ENCODE data around the gene ITPA.
"Not testable (repeated sequence)": the region's sequence is repeated elsewhere in the genome, so short reads cannot be mapped to it uniquely, and the experiment has no call there.

Gene ITPA

DNA sequence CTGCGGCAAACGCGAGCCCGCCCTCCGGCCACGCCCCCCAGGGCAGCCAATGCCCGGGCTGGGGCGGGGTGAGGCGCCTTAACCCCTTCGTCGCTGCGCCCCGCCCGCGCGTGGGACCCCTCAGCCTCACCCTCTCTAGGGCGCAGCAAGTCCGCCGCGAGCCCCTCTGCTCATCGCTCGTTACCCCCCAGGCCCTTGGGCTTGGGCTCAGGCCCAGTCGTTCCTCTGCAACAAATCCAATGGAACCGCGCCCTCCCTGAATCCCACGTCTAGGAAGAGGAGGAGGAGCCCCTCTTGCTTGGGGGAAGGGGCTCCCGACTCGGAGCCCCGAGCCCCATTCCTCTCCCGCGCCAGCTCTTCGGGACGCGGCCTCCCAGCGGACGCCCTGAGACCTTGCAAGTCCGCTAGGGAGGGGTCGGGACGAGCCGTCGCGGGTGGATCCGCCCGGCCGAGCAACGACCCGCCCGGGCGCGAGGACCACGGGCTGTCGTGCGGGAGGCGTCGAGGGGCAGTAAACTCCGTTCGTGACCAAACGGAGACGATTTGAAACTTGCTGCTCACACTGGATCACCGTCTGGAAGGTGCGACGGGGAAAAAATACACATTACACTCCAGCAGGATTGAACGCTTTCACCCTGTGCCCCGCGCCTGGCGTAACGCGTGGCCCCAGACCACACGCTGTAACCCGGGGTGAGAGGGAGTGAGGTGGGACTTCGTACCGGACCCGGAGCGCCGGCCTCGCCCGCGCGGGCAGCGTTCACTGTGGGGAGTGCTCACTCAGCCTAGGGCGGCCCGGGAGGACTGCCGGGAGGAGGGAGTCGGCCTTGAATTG lies 35.5 kb upstream of the ITPA start:
- peak; percentile 98 for DNase-seq (ENCODE audit: low spot score)

DNA sequence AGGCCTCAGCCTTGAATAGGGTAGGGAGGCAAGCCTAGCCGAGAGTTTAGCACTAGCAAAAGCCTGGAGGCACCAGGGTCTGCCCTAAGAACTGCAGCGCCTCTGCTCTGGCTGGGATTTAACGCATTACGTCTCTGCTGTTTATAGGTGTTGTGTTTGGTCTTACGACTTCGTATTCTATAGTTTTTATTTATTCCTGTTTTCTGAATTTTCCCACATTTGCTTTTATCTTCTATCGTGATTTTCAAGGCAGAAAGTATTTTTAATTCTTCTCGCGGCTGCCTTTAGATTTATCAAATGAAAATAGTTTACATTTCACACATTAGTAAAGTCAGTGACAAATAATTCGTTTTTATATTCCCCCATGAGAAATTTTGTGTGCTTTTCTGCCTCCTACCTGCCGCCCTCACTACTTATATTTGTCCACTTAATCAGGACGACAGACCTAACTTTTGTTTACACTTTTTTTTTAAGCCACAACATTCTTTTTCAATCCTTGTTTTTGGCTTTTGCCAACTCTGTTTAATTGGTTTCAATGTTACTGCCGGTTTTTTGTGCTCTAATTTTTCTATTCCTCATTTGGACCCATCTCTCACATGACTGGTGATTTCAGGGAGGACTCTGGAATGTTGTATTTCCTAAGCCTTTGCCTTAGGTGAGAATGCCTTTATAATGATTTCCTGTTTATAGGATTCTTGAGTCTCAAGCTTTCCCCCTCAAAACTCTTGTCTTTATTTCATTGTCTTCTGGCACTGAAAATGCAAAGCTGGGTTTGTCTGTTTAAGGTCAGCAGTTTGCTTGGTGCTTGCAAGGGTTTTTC lies 34.6 kb upstream of the ITPA start:
- no peak for DNase-seq (ENCODE audit: low spot score)

DNA sequence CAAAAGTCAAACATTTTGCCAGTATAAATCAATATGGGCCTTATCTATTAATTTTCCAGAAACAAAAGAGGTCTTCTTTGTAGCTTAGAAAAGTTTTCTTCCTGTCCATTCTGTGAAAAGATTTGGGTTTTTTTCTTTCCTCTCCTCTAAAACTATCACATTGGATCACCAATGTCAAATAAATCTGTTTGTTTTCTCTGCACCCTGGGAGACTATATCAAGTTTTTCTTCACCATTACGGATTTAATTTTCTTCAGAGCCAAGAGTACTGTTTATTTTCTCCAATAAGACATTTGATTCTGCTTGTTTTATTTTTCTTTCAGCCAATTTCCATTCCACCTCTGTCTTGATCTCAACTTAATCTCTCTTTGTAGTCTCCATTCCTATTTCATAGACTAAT lies 34.0 kb upstream of the ITPA start:
- no peak for DNase-seq (ENCODE audit: low spot score)

DNA sequence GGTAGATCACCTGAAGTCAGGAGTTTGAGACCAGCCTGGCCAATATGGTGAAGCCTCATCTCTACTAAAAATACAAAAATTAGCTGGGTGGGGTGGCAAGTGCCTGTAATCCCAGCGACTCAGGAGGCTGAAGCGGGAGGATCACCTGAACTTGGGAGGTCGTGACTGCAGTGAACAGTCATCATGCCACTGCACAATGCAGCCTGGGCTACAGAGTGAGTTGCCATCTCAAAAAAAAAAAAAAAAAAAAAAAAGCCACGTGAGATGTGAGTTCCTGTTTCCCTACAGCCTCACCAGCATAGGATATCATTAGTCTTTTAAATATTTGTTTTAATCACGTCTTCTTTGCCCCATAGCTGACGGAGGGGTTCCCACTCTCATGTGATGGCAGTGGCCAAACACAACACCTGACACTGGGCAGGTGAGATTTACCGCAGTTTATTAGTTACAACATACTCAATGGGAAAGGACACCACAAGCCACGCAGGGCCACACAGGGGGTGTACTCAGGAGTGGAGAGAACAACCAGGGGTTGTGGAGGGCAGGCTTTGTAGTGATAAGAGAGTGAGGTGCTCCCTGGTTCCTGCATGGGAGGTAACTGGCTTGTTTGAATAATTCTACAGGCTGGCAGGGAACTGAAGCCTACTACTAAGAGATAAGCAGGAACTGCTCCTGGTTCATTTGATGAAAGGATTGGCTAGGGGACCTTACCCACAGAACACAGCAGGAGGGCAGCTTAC lies 31.4 kb upstream of the ITPA start:
- DNase-seq (ENCODE audit: low spot score) = no peak

DNA sequence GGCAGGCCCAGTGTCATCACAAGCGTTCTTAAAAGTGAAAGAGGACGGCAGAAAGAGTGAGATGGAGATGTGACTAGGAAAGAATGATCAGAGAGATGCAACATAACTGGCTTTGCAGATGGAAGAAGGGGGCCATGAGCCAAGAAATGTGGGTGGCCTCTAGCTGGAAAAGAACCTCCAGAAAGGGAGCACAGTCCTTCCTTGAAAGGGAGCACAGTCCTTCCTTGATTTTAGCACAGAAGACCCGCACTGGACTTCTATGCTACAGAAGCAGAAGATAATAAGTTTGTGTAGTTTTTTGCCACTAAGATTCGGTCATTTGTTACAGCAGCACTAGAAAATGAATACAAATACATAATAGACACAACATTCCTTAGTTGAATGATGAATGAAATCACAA lies 29.0 kb upstream of the ITPA start:
- no peak for DNase-seq (ENCODE audit: low spot score)

DNA sequence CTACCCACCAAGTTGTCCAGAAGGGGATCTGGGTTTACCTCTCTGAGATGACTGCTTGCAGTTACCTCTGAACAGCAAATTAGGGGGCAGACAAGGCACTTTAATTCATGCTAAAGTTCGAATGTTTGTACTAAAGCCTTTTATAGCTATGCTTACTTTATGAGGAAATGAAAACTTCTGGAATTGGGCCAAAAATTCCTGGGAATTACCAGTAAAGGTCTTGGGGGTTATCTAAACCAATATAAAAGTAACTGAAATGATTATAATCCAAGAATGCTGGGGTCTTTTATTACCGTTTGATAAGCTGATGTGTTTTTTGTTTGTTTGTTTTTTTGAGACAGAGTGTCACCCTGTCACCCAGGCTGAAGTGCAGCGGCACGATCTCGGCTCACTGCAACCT lies 28.0 kb upstream of the ITPA start:
- DNase-seq (ENCODE audit: low spot score) = no peak

DNA sequence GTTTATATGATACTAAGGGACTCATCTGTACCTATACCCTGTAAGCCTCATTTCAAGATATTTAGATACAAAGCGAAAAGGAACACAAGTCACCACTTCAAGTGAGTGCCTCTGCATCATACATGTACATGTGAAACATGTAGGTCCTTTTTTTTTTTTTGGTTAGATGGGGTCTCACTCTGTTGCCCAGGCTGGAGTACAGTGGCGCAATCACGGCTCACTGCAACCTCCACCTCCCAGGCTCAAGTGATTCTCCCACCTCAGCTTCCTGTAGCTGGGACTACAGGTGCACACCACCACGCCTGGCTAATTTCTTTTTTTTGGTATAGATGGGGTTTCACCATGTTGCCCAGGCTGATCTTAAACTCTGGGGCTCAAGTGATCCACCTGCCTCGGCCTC lies 26.9 kb upstream of the ITPA start:
- not testable (repeated sequence) for DNase-seq (ENCODE audit: low spot score)

DNA sequence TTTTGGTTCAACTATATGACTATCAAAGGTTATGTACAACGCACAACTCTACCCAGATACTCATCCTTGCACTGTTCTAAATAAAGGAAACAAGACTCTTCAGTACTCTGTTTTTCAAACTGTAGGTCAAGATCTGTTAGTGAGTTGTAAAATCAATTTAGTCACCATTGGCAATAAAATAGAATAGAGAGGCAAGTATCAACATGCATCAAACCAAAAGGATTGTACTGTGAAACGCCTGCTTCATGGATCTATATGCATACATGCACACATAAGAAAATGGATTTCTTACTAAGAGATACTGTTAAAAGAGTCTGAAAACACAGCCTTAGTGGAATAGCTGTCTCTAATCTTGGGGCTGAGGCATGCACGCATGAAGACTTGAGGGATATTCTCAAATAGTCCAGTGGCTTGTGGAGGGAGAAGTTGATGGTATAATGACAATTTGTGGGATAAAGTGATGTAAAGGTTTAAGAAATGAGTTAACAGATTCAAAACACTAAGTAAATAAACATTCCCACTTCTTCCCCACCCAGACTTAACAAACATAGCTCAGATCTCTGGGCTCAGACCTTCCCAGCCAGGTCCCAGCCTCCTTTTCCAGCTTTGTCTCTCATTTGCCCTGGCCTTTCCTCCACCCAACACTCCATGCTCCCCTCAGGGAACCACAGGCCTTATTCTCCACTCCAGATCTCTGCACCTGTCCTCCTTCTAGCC lies 25.2 kb upstream of the ITPA start:
- no peak for DNase-seq (ENCODE audit: low spot score)

DNA sequence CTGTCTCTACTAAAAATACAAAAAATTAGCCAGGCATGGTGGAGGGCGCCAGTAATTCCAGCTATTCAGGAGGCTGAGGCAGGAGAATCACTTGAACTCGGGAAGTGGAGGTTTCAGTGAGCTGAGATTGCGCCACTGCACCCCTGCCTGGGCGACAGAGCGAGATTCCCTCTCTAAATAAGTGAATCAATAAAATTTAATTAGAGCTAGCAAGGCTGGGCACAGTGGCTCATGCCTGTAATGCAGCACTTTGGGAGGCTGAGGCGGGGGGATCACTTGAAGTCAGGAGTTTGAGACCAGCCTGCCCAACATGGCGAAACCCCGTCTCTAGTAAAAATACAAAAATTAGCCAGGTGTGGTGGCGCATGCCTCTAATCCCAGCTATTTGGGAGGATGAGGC lies 21.4 kb upstream of the ITPA start:
- not testable (repeated sequence) for DNase-seq (ENCODE audit: low spot score)

DNA sequence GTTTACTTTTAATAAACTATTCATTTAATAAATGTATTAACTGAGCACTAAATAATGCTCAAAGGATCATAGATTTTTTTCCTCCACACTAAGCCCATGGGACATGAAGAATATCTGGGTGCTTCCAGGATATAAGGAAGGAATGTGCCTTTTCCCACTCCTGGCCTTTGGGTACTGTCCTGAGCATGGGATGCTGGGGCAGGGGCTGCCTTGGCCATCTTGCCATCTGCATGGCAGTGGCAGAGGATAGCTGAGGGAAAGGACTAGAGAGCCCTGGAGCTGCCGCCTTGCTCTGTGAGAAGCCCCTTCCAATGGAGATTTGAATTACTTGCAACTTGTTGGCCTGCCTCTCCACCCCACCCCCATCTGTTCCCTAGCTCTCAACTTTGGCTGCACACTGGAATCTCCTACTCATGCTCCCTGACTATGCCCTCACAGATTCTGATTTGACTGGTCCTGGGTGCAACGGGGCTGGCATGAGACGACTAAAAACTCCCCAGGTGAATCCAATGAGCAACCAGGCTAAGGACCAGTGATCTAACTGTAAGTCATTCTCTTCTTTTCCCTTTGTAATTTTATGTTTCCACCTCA lies 20.4 kb upstream of the ITPA start:
- no peak for DNase-seq (ENCODE audit: low spot score)

DNA sequence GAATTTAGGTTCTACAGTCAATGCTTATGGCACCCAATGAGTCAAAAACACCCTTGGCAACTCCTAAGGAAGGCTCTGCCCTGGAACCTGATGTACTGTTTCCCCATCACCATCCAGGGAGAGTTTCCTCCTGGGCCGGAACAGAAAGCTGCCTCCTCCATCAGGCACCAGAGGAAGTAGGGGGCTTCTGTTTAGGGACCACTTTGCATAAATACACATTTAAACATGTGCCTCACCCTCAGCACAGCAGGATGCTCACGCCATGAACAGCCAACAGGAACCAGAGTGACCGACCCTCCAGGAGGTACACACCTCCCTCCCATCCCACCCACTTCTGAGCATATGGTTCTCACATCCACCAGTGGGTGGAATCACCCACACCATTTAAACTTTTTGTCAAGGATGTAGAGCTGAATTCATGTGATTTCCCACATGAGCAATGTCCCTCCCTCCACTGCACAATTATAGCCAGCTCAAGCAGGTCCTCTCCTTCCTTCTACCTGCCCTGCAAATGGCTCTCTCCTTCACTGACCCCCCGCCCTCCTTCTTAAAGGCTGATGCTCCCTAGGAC lies 19.7 kb upstream of the ITPA start:
- no peak for DNase-seq (ENCODE audit: low spot score)

DNA sequence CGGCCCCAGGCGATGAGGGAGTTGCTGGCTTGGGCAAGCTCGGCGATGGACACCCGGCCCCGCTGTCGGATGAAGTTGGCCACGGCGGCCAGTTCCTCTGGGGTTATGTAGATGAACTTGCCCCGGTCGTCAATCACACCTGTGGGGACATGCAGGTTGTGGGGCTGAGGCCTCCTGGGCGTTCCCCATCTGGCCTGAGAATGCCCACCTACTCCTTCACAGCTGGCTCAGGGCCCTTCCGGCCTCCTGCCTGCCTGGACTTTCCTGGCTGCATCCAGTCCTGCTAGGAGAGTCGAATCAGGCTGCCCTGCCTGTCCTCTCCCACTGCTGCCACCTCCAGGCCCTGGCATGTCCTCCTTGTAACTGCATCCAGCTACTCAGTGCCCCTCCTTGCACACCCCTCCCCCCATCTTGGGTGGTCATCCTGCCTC lies 18.6 kb upstream of the ITPA start:
- DNase-seq (ENCODE audit: low spot score) = no peak

DNA sequence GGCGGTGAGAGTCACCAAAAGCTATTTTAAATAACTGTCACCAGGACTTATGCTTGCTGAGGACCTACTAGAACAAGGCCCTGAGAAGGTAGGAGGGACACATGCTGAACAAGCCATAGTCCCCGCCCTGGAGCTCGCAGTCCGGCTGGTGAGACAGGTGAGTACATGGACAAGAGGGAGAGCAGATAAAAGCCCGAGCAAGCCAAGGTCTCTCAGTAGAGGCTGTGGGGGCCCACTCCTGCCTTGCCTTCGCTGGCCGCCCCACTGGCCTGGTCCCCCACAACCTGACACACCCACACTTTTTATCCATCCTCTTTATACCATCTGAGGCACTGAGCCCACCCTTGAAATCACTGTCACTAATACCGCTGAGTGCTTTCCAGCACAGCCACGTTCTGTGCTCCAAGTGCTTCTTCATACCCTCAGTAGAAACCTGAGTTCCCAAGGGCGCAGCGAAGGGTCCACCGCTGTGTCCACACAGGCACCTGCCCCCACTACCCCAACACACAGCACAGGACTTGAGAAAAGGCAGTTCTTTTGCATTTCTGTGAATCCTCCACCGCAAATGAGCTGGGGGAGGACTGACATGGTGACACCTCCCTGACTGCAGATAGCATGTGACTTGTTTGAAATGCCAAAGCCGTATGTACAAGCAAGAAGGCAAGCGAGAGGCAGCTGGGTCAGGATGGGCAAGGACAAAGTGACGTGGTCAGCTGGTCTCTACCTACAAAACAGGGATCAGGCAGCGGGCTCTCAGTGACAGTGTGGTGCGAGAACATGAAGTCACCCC lies 16.9 kb upstream of the ITPA start:
- no peak for DNase-seq (ENCODE audit: low spot score)

DNA sequence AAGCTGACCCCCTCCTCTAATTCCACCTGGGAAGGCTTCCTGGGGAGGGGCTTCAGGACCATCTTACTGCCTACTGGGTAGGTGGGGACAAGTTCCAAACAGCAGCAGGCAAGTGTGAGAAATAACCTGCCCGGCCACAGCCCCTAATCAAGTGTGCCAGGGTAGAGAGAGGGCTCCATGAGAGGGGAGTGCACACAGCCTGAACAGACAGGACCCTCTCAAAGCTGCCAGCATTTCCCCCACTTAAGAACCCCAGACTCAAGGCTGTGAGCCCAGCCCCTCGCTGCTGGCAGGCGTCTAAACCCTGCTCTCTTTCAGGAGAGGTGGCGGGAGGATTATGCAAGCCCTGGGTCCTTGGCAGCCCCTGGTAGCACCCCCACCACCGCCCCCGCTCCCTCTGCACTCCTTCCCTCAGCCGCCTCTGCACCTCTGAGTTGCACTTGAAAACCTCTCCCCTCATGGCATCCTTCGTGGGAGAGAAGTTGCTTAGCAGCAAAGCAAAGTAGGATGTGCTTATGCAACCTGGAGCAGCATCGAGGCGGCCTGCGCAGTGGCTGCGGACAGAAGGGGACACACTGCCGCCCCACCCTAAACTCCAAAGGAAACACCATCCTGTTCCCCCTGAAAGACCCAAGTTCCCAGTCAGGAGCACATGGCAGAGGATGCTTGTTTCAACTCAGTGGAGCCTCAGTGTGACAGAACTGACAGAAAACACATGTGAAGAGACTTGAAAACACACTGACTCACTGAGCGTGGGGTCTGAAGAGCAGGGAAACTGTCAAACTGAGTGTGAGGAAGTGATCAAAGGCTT lies 15.3 kb upstream of the ITPA start:
- DNase-seq (ENCODE audit: low spot score) = no peak

DNA sequence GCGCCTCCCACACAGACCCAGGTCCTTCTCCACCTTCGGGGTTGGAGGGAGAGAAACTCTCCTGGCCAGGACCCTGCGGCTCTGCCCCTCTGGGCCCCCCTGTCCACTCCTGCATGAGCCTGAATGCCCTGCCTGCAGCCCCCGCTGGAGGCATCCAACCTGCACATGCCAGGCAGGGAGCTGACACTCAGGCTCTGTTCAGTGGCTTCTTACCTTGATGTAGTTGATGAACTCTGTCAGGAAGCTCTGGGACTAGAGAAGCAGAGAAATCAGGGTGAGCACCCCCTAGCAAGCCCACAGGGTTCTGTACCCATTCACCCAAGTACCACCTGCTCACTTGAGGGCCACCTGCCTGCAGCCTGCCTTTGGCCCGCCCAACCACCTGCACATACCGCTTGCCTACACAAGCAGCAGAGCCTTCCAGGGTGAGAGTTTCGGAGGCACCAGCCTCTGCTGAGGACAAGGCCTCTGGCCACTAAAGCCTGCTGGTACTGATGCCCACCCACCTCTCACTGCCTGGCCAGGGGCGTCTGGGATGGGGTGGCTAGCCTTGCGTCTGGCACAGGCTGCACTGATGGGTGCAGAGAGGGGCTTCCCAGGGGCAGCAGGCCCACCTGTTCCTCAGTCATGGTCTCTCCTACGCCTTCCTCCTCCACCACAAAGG lies 14.5 kb upstream of the ITPA start:
- DNase-seq (ENCODE audit: low spot score) = no peak

DNA sequence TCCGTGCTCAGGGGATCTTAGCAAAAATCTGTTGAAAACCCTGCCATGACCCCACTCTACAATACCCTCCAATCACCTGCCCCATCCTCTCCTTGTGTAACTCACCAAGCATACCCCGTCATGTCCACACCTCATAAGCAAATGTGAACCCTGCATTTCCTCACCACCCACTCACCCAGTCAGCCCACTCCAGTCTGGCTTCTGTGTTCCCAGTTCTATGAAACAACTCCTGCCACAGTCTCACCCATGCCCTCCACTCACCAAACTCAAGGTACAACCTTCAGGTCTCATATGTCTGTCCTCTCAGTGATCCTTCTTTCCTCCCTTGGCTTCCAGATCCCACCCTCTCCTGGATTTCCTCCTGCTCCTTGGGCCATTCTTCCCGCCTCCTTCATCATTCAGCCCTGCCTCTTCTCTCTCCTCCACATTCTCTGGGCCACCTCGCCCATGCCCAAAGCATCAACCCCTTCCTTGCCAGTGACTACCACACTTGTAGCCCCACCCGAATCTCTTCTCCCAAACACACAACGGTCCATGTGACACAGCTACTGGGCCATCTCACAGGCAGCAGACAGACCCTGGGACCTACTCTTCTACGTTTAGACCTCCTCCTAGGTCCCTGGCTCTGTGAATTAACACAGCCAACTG lies 13.6 kb upstream of the ITPA start:
- DNase-seq (ENCODE audit: low spot score) = no peak

DNA sequence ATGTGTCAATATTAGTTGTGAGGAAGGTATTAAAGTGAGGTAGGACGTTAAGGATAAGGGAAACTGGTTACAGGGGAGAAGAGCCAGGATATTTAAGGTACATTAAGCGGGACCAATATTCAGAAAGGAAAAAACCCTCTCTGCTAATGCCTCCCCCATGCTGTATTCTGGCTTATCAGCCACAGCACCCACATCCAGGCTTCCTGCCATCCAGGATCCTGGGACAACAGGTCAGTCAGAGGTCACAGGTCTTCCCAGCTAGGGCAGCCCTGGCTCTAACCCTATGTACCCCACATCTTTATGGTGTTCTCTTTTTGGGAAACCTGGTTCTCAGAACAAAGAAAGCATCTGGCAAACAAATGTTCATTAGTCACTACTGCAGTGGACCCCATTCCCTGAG lies 10.1 kb upstream of the ITPA start:
- DNase-seq (ENCODE audit: low spot score) = no peak

DNA sequence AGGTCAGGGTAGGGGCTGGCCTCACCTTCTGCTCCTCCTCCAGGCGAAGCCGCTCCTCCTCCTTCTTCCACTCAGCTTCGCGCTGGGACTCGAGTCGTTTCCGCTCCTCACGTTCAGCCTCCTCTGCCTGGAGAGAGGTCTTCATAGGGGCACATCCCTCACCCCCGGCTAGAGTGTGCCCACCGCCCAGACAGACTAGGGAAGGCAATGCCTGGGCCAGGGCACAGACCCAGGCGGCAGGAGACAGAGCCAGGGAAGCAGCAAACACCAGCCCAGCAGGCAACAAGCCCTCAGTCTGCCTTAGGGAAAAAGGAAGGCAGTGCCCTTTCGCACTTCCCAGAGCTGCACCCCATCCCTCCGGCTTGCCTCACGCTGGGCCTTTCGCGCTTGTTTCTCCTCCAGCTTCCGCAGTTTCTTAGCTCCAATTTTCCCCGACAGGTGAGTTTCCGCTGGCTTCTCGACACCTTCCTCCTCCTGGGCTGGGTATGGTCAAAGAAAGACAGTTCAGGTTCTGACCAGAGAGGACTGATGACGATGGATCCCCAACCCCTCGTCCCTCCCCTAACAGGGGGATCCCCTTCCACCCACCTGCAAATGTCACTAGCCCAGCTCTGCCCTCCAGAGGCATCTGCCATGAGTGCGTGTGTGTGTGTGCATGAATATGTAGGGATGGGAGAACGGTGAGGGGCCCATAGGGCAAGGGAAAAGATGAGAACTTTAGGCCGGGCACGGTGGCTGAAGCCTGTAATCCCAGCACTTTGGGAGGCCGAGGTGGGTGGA lies 9.1 kb upstream of the ITPA start:
- DNase-seq (ENCODE audit: low spot score) = no peak

Data from AG08396 (cell line).